CD1c-positive myeloid dendritic cell (primary cell): Measurements from ENCODE around the gene NGDN.

Experiments
- DNase-seq: peaks from one replicate; pipeline ENCODE4 v3.0.0-alpha.2; 2016; ENCODE audit errors: extremely low spot score

The NGDN gene

DNA sequence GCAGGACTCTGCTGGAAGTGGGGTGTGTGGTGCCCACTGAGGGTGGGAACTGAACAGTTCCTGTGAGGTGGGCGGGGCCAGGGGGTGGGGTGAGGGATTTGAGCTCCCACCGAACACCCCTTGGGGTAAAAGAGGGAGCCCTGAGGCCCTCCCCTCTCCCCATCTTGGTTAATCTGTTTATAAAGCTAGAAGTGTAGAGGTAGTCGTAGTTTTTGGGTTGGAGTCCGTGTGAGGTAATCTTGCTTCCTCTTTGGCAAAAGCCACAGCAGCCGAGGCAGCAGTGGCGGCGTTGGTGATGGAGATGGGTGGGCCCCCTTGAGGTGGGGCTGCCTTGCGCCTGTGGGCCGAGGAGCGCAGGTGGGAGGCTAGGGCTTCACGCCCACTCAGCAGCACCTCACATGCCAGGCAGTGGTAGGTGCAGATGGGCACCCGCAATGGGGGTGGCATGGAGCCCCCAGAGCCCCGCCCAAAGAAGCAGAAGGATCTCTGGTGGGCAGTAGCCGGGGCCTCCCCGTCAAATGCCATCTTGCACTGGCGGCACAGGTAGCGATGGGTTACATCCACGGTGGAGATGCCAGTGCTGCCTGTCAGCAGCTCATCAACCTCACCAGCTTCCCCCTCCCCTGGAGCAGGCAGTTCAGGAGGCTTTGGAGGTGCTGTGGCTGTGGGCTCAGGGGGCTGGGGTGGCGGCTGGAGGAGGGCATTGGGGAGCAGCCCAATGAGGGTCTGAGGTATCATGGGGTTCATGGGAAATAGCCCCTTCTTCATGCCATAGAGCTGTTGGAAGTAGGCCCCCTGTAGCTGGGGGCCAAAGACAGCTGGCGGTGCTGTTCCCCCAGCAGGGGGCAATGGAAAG is 52.5 kb downstream of the NGDN start:
- DNase-seq, result no peak

- no peak for DNase-seq
Observed at GRCh38 chr14:23522643-23523198, 53.2 kb downstream of the NGDN start.

- DNase-seq, result no peak
Observed at GRCh38 chr14:23523229-23524016, 53.9 kb downstream of the NGDN start.

- DNase-seq, result no peak
Observed at GRCh38 chr14:23524954-23525353, 55.5 kb downstream of the NGDN start.

GRCh38 chr14:23525611-23526010 is 56.1 kb downstream of the NGDN start:
- DNase-seq, result no peak
